T-helper 22 cell (primary cell): ENCODE measurements around the gene DGUOK.
A peak's percentile ranks its signal among the peaks of the same experiment; 100 is the strongest.

ENCODE experiments used
- DNase-seq: peaks from one replicate; pipeline ENCODE4 v3.0.0-alpha.2; 2020; ENCODE audit warnings: low read depth

The DGUOK gene

DNA sequence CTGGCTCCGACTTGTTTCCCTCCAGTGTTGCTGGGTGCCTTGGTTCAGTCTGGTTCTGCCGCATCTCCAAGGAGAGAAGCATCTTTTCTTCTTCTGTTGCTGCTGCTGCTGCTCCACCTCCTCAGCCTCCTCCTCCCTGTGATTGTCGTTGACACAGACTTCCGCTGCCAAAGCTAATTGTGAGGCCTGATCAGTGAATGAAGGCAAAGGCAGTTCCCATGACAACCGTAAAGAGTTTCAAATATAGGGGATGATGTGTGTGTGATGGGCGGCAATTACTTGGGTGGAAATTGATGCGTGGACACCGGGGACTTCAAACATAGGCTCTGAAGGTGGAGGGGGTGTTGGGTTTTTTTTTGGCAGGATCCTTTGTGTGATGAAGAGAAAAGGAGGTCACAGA, 71.8 kb downstream of the DGUOK start:
- DNase-seq: peak; percentile 44

DNA sequence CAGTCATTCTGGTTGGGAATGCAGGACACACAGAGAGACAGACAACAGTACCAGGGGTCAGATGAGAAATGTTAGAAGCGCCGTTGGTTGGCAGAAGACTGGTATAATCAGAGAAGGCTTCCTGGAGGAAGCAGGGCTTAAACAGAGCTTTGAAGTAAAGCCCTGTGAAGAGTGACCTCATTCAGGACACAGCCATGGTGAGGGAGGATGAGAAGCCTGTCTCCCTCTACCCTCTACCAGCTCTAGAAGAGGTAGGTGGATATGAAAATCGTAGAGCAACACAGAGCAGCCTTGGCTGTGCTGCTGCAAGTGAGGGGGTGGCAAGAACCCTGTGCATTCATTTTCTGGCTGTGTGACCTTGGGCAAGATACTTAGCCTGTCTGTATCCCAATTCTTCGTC, 72.3 kb downstream of the DGUOK start:
- no peak for DNase-seq

DNA sequence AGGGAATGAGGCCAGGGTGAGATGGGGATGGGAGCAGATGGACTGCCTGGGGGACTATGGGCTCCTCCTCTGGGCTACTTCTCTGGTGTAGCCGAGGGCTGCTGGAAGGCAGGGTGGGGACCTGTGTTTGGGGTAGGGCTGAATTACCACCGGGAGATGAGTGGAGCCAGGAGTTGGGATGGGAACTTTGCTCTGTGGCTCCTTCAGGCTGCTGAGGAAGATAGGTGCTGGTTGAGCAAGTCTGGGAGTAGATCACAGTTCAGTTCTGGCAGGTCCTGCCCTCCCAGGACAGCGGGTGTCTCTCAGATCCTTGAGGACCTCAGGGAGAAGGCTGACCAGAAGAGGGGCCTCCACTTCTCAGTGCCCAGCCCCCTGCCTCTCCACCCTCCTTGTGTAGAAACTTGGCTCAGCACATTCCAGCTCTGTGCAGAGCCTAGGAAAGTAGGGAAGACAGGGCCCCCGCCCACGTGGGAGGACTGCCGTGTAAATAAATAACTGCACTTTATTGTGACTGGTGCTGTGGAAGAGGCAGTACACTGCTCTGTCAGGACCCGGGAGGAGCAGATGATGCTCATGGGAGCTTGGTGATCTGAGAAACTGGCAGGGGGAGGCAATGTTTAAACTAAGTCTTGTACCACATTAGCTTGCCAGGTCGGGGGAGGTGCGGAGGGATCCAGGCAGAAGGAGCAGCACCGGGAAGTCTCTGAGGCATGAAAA, 73.4 kb downstream of the DGUOK start:
- no peak for DNase-seq

DNA sequence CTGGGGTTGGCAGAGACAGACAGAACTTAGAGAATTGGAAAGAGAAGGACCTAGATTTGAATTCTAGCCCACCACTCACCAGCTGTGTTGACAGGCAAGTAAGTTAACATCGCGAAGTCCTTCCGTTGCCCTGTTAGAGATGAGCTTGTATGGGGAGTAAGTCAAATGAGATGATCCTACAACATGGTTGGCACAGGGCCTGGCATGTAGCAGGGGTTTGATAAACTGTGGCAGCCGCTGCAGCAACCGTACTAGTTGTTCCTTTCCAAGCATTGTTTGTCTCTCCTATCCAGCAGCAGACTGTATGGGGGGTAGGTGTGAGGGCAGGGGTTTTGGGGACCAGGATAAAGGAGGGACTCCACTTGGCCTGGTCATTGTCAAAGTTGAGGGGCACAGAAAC, 74.0 kb downstream of the DGUOK start:
- DNase-seq: no peak

DNA sequence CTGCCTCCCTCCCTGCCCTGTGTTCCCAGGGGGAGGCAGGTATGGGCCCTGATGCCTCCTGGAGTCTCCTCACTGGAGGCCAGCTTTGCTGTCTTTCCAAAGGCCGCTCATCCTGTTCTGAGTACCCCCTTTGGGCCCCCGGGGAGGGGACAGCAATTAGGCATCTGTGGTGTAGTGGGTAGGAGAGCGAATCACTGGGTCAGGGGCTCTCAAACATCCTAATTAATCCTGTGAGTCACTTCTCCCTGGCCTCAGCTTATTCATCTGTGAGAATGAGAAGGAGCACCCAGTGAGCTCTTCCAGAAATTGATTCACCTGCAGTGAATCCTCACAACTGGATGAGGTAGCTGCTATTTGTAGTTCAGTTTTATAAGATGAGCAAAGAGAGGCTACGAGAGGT, 74.4 kb downstream of the DGUOK start:
- no peak for DNase-seq

DNA sequence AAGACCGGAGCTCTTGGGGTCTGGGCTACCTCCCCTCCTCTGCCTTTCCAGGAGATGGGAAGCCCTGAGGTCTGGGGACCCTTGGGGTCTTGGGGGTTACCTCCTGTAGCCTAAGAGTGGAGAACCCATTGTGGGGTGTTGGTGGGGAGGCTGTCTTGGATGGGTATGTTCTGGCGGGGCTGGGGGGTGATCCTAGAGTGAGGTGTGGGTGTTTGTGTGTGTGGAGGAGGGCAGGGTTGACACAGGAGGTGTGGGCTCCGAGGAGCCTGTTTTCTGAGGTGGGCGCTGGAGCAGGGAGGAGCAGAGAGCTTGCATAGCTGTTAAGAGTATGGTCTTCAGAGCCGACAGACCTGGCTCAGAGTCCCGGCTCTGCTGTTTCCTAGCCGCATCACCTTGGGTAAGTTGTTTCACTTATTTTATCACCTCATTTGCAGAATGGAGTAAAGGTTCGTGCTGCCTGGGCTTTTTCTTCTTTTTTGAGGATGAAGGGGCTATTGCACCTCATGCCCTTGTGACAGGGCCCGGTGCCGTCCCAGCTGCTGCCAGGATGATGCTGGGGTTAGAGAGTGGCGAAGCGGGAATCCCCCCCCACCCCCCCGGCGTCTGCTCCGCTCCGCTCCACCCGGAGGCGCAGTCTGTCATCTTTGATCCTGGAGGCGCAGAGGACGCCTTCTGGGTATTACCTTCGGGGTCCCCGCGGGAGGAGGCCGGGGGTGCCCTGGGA, 75.3 kb downstream of the DGUOK start:
- no peak for DNase-seq

DNA sequence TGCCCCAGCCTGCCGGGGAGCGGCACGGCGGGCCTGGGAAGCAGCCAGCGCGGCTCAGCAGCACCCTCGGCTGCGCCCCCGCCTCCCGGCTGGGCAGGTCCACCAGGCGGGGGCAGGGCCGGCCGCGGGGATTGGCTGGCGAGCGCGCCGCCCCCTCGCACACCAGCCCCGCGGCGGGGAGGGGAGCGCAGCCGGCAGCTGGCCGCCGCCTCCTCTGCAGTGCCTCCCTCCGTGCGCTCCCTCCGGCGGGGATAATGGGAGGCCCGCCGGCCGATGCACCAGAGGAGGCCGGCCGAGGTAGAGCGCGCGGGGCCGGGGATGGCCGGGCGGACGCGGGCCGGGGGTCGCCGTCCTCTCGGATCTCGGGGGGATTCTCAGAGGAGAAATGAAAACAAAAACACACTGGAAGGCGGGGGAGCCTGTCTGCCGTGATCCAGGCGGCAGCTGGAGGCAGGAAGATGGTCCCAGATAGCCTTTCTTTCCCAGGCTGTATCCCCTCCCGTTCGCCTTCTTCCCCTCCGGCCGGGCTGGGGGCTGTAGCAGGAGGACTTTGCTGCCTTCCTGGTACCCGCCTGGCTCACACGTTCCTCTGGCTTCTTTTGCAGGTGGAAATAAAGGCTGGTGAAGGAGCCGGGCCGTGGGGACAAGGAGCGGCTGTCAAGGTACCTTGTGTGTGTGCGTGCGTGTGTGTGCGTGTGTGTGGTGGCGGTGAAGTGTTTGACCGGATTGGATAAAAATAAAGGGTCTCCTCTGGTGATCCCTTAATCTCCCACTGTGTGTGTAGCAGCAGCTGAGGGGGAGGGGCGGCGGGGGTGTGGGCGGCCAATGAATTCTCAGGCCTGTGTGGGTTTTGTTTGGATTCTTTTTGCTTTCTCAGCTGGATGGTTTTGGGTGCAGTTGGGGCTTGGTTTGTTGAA, 76.1 kb downstream of the DGUOK start:
- peak; percentile 78 for DNase-seq

DNA sequence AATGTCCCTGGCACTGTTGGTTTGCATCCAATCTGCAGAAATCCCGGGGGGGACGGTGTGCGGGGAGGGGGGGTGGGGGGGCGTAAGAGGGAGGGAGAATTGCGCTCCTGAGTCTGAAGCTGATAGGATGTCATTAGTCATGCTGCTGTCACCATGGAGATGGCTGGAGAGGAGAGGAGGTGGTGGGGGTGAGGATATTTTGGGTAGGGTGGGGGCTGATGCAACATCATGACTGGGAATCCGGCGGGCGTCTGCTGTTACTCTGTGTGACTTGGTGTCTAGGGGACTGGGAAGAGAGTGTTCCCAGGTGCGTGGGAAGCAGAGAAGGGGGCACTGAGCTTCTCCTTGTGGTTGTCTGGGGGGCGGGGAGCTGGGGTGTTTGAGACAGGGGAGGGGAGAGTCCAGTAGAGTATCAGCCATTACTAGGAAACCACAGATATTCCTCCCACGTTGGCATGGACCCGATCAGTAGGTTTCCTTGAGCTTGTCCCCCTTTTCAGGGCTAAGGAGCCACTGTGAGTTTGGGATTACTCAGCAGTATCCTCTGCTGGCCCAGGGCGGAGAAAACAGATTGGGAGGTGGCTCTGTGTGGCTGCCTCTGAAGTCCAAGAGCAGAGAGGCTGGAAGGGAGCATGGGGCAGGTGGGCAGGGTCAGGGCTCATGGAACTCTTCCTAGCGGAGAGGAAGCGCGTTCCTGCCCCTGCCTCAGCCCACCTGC, 77.0 kb downstream of the DGUOK start:
- DNase-seq: no peak

DNA sequence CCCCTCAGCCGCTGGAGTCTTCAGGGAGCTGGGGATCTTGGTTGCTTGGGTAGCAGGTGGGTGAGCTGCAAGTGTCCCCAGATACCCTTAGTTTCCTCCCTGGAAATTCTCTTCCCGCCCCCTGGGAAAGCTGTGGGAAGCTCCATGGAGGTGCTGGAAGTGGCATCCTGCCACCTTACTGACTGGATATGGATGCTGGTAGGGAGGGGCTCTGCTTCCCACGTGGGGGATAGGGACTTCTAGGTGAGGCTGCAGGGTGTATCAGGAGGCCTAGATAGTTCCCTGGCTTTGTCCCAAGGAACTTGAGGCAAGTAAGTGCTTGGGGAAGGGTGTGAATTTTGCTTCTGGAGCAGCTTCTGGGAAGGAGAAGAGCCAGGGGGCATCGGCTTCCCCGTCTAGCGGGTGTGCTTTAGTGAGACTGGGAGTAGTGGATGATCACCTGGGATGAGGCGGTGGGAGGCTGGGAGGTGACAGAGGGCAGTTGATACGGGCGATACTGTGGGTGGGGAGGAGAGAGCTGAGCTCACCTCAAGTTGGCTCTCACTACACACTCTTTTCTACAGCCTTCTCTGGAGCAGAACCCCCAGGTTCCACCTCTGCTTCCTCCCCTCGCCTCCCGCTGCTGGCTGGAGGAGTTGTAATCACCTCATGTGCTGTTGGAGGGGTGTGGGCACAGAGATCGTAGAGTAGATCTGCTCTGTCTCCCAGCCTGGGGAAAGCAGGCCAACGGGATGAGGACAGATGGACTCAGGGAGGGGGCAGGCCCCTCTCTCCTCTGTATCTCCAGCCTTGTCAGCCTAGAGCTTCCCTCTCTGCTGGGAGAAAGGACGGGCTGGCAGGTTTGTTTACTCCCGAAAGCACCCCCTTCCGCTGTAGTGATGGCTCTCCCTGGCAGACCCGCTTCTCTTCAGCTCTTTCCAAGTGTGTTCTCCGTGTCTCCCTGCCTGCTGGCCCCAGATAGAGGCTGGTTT, 77.8 kb downstream of the DGUOK start:
- DNase-seq: no peak

DNA sequence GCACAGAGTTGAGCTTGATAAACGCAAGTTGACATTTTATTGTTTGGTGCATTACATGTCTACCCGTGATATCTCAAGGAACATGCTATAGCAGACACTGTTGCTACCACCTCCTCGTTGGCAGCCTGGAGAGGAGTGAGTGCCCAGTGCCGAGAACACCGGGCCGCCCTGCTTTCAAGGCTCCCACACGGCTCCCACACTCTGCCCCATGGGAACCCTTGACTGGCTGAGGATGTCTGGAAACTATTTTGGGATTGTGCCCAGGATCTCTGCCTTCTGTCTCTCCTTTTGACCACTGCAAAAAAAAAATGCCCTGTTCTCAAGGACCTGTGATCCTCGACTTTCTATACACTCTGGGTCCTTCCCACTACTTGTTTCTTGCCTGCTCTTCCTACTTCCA, 79.1 kb downstream of the DGUOK start:
- DNase-seq: no peak

DNA sequence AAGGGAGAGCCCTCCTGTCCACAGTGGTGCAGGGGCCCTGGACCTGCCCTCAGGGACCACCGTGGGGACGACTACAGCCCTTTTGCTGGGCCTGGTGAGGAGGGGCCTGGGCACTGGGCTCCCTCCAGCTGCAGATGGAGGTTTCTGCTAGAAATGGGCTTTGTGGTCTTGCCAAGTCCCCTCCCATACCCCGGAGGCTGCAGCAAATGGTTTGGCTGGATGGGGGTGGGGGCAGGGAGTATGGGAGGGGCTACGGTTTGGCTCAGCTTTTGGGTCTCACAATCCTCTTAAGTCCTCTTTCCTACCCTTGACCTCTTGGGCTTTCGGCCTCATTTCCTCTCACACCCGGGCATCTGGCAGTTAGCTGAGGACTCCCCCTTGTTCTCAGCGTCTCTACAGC, 79.8 kb downstream of the DGUOK start:
- no peak for DNase-seq

DNA sequence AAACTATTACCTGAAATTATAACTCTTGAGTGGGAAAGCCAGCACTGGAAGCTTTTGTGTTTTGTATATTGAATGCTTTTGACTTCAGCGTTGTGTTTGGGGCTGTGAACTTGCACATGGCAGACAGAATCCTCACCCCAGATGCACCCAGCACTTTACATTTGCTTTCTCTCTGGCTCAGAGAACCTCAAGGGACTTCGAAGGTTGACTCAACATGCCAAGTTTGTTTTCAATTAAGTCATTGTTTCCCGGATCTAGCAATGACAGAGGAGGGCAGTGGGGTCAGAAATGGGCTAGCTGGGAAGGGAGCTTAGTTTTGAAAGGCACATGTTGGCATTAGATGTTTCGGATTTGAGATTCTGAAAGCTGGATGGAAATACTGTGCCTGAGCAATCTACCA, 80.4 kb downstream of the DGUOK start:
- no peak for DNase-seq

DNA sequence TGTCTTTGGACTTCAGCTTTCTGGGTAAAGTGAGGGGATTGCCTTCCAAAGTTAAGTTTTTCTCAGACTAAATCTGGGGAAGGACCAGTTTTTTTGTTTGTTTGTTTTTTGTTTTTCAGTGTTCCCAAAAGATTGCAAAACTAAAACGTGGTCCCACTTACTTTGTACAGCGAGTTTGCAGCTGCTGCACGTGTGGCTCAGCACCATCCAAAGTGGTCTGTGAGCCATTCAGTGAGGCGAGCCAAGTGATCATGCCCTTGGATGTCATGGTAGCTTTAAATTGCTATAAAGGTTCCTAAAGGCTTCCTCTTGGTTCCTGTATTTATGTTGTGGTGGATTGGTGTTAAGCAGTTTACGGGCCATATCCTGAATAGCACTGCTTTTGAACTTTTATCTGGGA, 81.0 kb downstream of the DGUOK start:
- no peak for DNase-seq
